ENCODE results near the gene SPG7. TPM values are rescaled to one million over a fixed set of nuclear protein-coding genes. Genes with fewer than 3 reads are reported as not detected.

The SPG7 gene
- total and polyA plus RNA-seq, 9 of the 15 experiments (the other 6 are each of a cell fraction or from before 2014, with no cell fraction given) = 5.8 to 89.1 (median 49.4) TPM

GRCh38 chr16:89489898-89490438, 18.2 kb upstream of the SPG7 start:
- H3K4me3 ChIP-seq = peak overlapping the region; percentile 97
- peaks cover 19% of the 10 kb centered on the region for H3K36me3 ChIP-seq (ENCODE audit: control insufficient read depth, insufficient read depth, low read length)
- ATAC-seq (no peak), DNase-seq (ENCODE audit: extremely low read depth in 1 of 4, low spot score in 3 of 4) (no peak), FAIRE-seq (no peak)
- no peaks in the 10 kb centered on the region for H3K27me3 ChIP-seq (ENCODE audit: control insufficient read depth in 2 of 2, insufficient read depth in 2 of 2, low read length in 2 of 2)
- H3K4me1 ChIP-seq (replicated peaks in 1 of 2; ENCODE audit: control insufficient read depth in 2 of 2, insufficient read depth in 2 of 2, low read length in 2 of 2) = peaks cover 35 to 38% of the 10 kb centered on the region in 2 experiments
- POLR2A ChIA-PET = interaction anchor here (0.5 to 0.7 kb wide), 3 partner anchors 11 to 120 kb away, joined by 3 read pairs; no protein-coding TSS in a partner anchor
- intact Hi-C loops (cut with micrococcal nuclease) = loop anchor here (1.0 to 5.0 kb wide), 3 partner anchors 15 to 249 kb away; no protein-coding TSS in a partner anchor
- peak overlapping the region; percentile 45; the same call in 1 of the 2 replicates for H3K4me2 ChIP-seq (ENCODE audit: insufficient read depth, low read length)
- H3K27ac ChIP-seq (ENCODE audit: extremely low read depth, low read depth, low read length) = peak overlapping the region; percentile 77; the same call in 2 of the 3 replicates
- peaks cover 31% of the 10 kb centered on the region for H4K20me1 ChIP-seq (replicated peaks; ENCODE audit: control insufficient read depth, insufficient read depth, low read length)
- H3K9ac ChIP-seq (ENCODE audit: insufficient read depth in 1 of 2, low read depth in 2 of 2, low read length in 2 of 2) = peak overlapping the region; percentile 84 to 90; a peak in 3 of 4 replicates
- H3K79me2 ChIP-seq (ENCODE audit: control insufficient read depth, insufficient read depth, low read length) = peaks cover 77% of the 10 kb centered on the region
- 2% methylated on average over 22 of the region's 81 CpGs for WGBS (ENCODE audit: insufficient coverage, low coverage, missing lambda C conversion rate)
- CTCF ChIA-PET (ENCODE audit: low intra/inter-chr PET ratio) = interaction anchor here (0.6 kb wide), 1 partner anchor 9 kb away, joined by 7 read pairs; no protein-coding TSS in a partner anchor
- H3K9me1 ChIP-seq (ENCODE audit: control insufficient read depth, insufficient read depth, low read length) = no peaks in the 10 kb centered on the region
- H3K9me3 ChIP-seq (replicated peaks; ENCODE audit: control insufficient read depth, insufficient read depth, low read depth, low read length) = no peaks in the 10 kb centered on the region
- H2AFZ ChIP-seq (ENCODE audit: low read depth, low read length) = no peak overlapping the region
- no TSS peak for BruUV-seq (replicated peaks)
- in situ Hi-C loops (cut with MboI) = no loop called here
- TF ChIP-seq RBFOX2 (IDR thresholded peaks at IDR 0.05; ENCODE audit: low read depth, low read length) = peak; percentile 69
- peak; percentile 32; the same call in 1 of the 2 replicates for TF ChIP-seq ZBTB7A (IDR thresholded peaks at IDR 0.05; ENCODE audit: borderline replicate concordance, control insufficient read depth, low read depth, low read length)
- no peak for TF ChIP-seq CTBP1 (IDR thresholded peaks at IDR 0.05; ENCODE audit: borderline replicate concordance)
- TF ChIP-seq, protein P1, sequence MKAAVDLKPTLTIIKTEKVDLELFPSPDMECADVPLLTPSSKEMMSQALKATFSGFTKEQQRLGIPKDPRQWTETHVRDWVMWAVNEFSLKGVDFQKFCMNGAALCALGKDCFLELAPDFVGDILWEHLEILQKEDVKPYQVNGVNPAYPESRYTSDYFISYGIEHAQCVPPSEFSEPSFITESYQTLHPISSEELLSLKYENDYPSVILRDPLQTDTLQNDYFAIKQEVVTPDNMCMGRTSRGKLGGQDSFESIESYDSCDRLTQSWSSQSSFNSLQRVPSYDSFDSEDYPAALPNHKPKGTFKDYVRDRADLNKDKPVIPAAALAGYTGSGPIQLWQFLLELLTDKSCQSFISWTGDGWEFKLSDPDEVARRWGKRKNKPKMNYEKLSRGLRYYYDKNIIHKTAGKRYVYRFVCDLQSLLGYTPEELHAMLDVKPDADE (conservative IDR thresholded peaks at IDR 0.05; ENCODE audit: control insufficient read depth, low read depth, low read length) = 0 out of 2 replicates have a peak, but pooled peaks have one; percentile 4
